Measurements from ENCODE around the gene EXOSC9.

- no peak for TF ChIP-seq CTCF (IDR thresholded peaks at IDR 0.05; ENCODE audit: borderline replicate concordance, extremely low read depth, low read length, poor library complexity, severe bottlenecking)
- TF ChIP-seq EZH2 (IDR thresholded peaks at IDR 0.05; ENCODE audit: borderline replicate concordance, low read depth, low read length, severe bottlenecking), result no peak
Observed at GRCh38 chr4:121777625-121778024, 23.5 kb upstream of the EXOSC9 start.
